Measurements from ENCODE around the gene GLRB. TPM values are rescaled to one million over a fixed set of nuclear protein-coding genes. Genes with fewer than 3 reads are reported as not detected.

The GLRB gene
- total and polyA plus RNA-seq, 10 of the 15 experiments (the other 5 are each of a cell fraction or from before 2014, with no cell fraction given) = 0.04 TPM; not detected in 9

GRCh38 chr4:157170321-157170720 is 94.4 kb downstream of the GLRB start:
- H4K20me1 ChIP-seq (ENCODE audit: control insufficient read depth, insufficient read depth) = no peaks in the 10 kb centered on the region
- FAIRE-seq = no peak
- H3K9ac ChIP-seq (ENCODE audit: control insufficient read depth, insufficient read depth, low read length) = no peak overlapping the region
- in situ Hi-C loops (cut with MboI) (no loop called here), intact Hi-C loops (cut with micrococcal nuclease; ENCODE audit: unreplicated experiment) (no loop called here)
- DNase-seq (ENCODE audit: low read depth, low spot score) = no peak
- BruUV-seq (replicated peaks) = no TSS peak
- TF ChIP-seq E2F8 (IDR thresholded peaks at IDR 0.05; ENCODE audit: low read depth, partially characterized antibody) = no peak
- no peak for TF ChIP-seq PML (IDR thresholded peaks at IDR 0.05; ENCODE audit: low read length)
- TF ChIP-seq ZNF384 (IDR thresholded peaks at IDR 0.05; ENCODE audit: borderline replicate concordance, low read depth, low read length) = no peak
- no peak for TF ChIP-seq ESRRA (IDR thresholded peaks at IDR 0.05; ENCODE audit: low read length)
- no peak for TF ChIP-seq NR2C2 (IDR thresholded peaks at IDR 0.05; ENCODE audit: borderline replicate concordance, control insufficient read depth, insufficient read length, low read depth)
- no peak for TF ChIP-seq BCL11A (IDR thresholded peaks at IDR 0.05; ENCODE audit: low read depth, low read length)
- H3K4me1 ChIP-seq (ENCODE audit: control insufficient read depth, insufficient read depth, low read length) = no peaks in the 10 kb centered on the region
- no peaks in the 10 kb centered on the region for H3K36me3 ChIP-seq (ENCODE audit: control insufficient read depth in 2 of 2, insufficient read depth in 2 of 2, low read length in 1 of 2)
- no peak overlapping the region for H3K4me3 ChIP-seq
- ChIA-PET CTCF (no interaction called here), POLR2A (no interaction called here), SMC1A (ENCODE audit: uncharacterized antibody, unreplicated experiment) (interaction anchor here (0.9 kb wide), 1 partner anchor 37 kb away, joined by 3 read pairs; no protein-coding TSS in a partner anchor), RAD21 (ENCODE audit: unreplicated experiment) (no interaction called here)
- no peak overlapping the region for H3K4me2 ChIP-seq (ENCODE audit: control insufficient read depth, insufficient read depth)
- H2AFZ ChIP-seq (ENCODE audit: control insufficient read depth, low read depth, low read length) = no peak overlapping the region
- no peaks in the 10 kb centered on the region for H3K79me2 ChIP-seq (ENCODE audit: control insufficient read depth, insufficient read depth, low read length)
- no peaks in the 10 kb centered on the region for H3K9me3 ChIP-seq (replicated peaks; ENCODE audit: control insufficient read depth, insufficient read depth, low read length)
- H3K27ac ChIP-seq (ENCODE audit: control insufficient read depth, insufficient read depth) = no peak overlapping the region
- no peak for ATAC-seq
- WGBS (ENCODE audit: insufficient coverage, insufficient replicate concordance, low lambda C conversion rate, missing lambda C conversion rate) = 2% methylated on average over 5 of the region's 5 CpGs
- no peaks in the 10 kb centered on the region for H3K27me3 ChIP-seq (replicated peaks in 1 of 2; ENCODE audit: control insufficient read depth in 2 of 2, insufficient read depth in 2 of 2, low read length in 1 of 2)

Measured in GM12878 (cell line).